ENCODE measurements around the gene GOLGA8T.
"Not testable (repeated sequence)": the region's sequence is repeated elsewhere in the genome, so short reads cannot be mapped to it uniquely, and the experiment has no call there.

GRCh38 chr15:30110591-30110990 lies 24.3 kb upstream of the GOLGA8T start:
- TF ChIP-seq CTCF, POLR2A (IDR thresholded peaks at IDR 0.05): not testable (repeated sequence)
